NT2/D1 (cell line): Measurements from ENCODE around the gene FBXW8.

Experiments used
- DNase-seq: peaks from one replicate; pipeline ENCODE4 v3.0.0-alpha.2; 2011; ENCODE audit warnings: low read depth, low spot score
- H3K27me3 ChIP-seq: 2 replicates; pipeline ENCODE4 v1.6.0; 2011; ENCODE audit warnings: mild to moderate bottlenecking; ENCODE audit not compliant: insufficient read length, insufficient read depth
- H3K36me3 ChIP-seq: 2 replicates; pipeline ENCODE4 v1.6.1; 2011; ENCODE audit warnings: mild to moderate bottlenecking, low read length, mixed read lengths; ENCODE audit not compliant: insufficient read depth, insufficient read length
- H3K4me1 ChIP-seq: 2 replicates; pipeline ENCODE4 v1.5.1; 2011; ENCODE audit not compliant: insufficient read depth, insufficient read length
- H3K4me3 ChIP-seq: 2 replicates; pipeline ENCODE4 v1.5.1; 2011; ENCODE audit warnings: low read depth; ENCODE audit not compliant: insufficient read length
- H3K9ac ChIP-seq: 2 replicates; pipeline ENCODE4 v1.6.0; 2011; ENCODE audit warnings: low read depth; ENCODE audit not compliant: insufficient read length
- H3K9me3 ChIP-seq: 2 replicates; pipeline ENCODE4 v1.5.1; 2011; ENCODE audit warnings: mild to moderate bottlenecking, low read length; ENCODE audit not compliant: insufficient read depth
- SUZ12 ChIP-seq: IDR thresholded peaks from 2 replicates; pipeline ENCODE4 v1.6.1; 2011; ENCODE audit not compliant: insufficient read length, insufficient read depth; ENCODE audit errors: extremely low read depth
- YY1 ChIP-seq: IDR thresholded peaks from 2 replicates; pipeline ENCODE4 v1.6.1; 2011; ENCODE audit not compliant: insufficient read length, insufficient read depth
- ZNF274 ChIP-seq: IDR thresholded peaks from 2 replicates; pipeline ENCODE4 v1.6.1; 2011; ENCODE audit warnings: mild to moderate bottlenecking, low read depth, low read length

The FBXW8 gene

GRCh38 chr12:117063162-117063911, 152.6 kb downstream of the FBXW8 start:
- TF ChIP-seq SUZ12 (no peak), ZNF274 (no peak), YY1 (no peak)
- H3K4me3 ChIP-seq: no peak overlapping the region
- no peaks in the 10 kb centered on the region for H3K9me3 ChIP-seq
- H3K27me3 ChIP-seq: no peaks in the 10 kb centered on the region
- no peak overlapping the region for H3K9ac ChIP-seq
- H3K4me1 ChIP-seq: peaks cover 26% of the 10 kb centered on the region
- no peak for DNase-seq
- no peaks in the 10 kb centered on the region for H3K36me3 ChIP-seq

- TF ChIP-seq ZNF274 (no peak), SUZ12 (no peak), YY1 (no peak)
- no peaks in the 10 kb centered on the region for H3K9me3 ChIP-seq
- no peaks in the 10 kb centered on the region for H3K27me3 ChIP-seq
- no peak for DNase-seq
- no peak overlapping the region for H3K9ac ChIP-seq
- H3K4me3 ChIP-seq: no peak overlapping the region
- H3K4me1 ChIP-seq: peaks cover 21% of the 10 kb centered on the region
- no peaks in the 10 kb centered on the region for H3K36me3 ChIP-seq
These were observed 153.3 kb downstream of the FBXW8 start for GRCh38 chr12:117064049-117064448.

- Histone ChIP-seq H3K4me3 (no peak overlapping the region), H3K27me3 (no peaks in the 10 kb centered on the region), H3K9ac (no peak overlapping the region), H3K4me1 (peaks cover 20% of the 10 kb centered on the region), H3K9me3 (no peaks in the 10 kb centered on the region), H3K36me3 (no peaks in the 10 kb centered on the region)
- no peak for TF ChIP-seq YY1
- no peak for TF ChIP-seq ZNF274
- TF ChIP-seq SUZ12: no peak
- DNase-seq: no peak
These were observed 153.8 kb downstream of the FBXW8 start for GRCh38 chr12:117064596-117064995.

GRCh38 chr12:117067016-117067415, 156.3 kb downstream of the FBXW8 start:
- no peaks in the 10 kb centered on the region for H3K27me3 ChIP-seq
- no peak for DNase-seq
- H3K9me3 ChIP-seq: no peaks in the 10 kb centered on the region
- H3K9ac ChIP-seq: no peak overlapping the region
- TF ChIP-seq ZNF274: no peak
- no peak for TF ChIP-seq SUZ12
- no peak for TF ChIP-seq YY1
- peaks cover 15% of the 10 kb centered on the region for H3K4me1 ChIP-seq
- no peaks in the 10 kb centered on the region for H3K36me3 ChIP-seq
- H3K4me3 ChIP-seq: no peak overlapping the region

GRCh38 chr12:117067638-117068037, 156.9 kb downstream of the FBXW8 start:
- Histone ChIP-seq H3K36me3 (no peaks in the 10 kb centered on the region), H3K9me3 (no peaks in the 10 kb centered on the region), H3K27me3 (no peaks in the 10 kb centered on the region), H3K4me3 (no peak overlapping the region), H3K4me1 (peaks cover 15% of the 10 kb centered on the region), H3K9ac (no peak overlapping the region)
- TF ChIP-seq SUZ12: no peak
- TF ChIP-seq ZNF274: no peak
- TF ChIP-seq YY1: no peak
- no peak for DNase-seq

GRCh38 chr12:117068492-117068891, 157.7 kb downstream of the FBXW8 start:
- TF ChIP-seq ZNF274 (no peak), SUZ12 (no peak), YY1 (no peak)

GRCh38 chr12:117069101-117069797, 158.5 kb downstream of the FBXW8 start:
- no peak overlapping the region for H3K4me3 ChIP-seq
- no peak for DNase-seq
- H3K9me3 ChIP-seq: no peaks in the 10 kb centered on the region
- H3K27me3 ChIP-seq: no peaks in the 10 kb centered on the region
- no peaks in the 10 kb centered on the region for H3K36me3 ChIP-seq
- peak overlapping the region; percentile 45 for H3K9ac ChIP-seq
- H3K4me1 ChIP-seq: peaks cover 5% of the 10 kb centered on the region
- no peak for TF ChIP-seq YY1
- TF ChIP-seq SUZ12: no peak
- no peak for TF ChIP-seq ZNF274

More at GRCh38 chr12:117068492-117068891, 157.7 kb downstream of the FBXW8 start:
- Histone ChIP-seq H3K36me3 (no peaks in the 10 kb centered on the region), H3K9me3 (no peaks in the 10 kb centered on the region), H3K4me1 (peaks cover 8% of the 10 kb centered on the region), H3K4me3 (no peak overlapping the region), H3K27me3 (no peaks in the 10 kb centered on the region), H3K9ac (no peak overlapping the region)
- DNase-seq: no peak
